ENCODE results near the gene NR1H4. TPM values are rescaled to one million over a fixed set of nuclear protein-coding genes. Genes with fewer than 3 reads are reported as not detected.
"Not testable (repeated sequence)": the region's sequence is repeated elsewhere in the genome, so short reads cannot be mapped to it uniquely, and the experiment has no call there.

NR1H4 gene
- not detected for total RNA-seq

GRCh38 chr12:100473716-100474150 is at the start of gene NR1H4:
TSS of gene NR1H4 (plus strand) at chr12:100473866. CDS start at chr12:100493324, 19,458 bp downstream.
- Mint-ChIP-seq H3K36me3 (no peaks in the 10 kb centered on the region), H3K9me3 (no peaks in the 10 kb centered on the region), H3K4me3 (no peak within 1 kb of the TSS), H3K27me3 (peaks cover 5% of the 10 kb centered on the region), H3K4me1 (ENCODE audit: low read depth) (no peaks in the 10 kb centered on the region), H3K27ac (no peak within 1 kb of the TSS)
- no peak for DNase-seq
- intact Hi-C loops (cut with micrococcal nuclease): no loop called here
- ChIA-PET CTCF (no interaction called here), POLR2A (no interaction called here)

GRCh38 chr12:100426145-100426544 is 47.5 kb upstream of the NR1H4 start:
- Mint-ChIP-seq H3K4me3 (no peak overlapping the region), H3K9me3 (peaks cover 5% of the 10 kb centered on the region), H3K27ac (no peak overlapping the region), H3K4me1 (ENCODE audit: low read depth) (no peaks in the 10 kb centered on the region), H3K27me3 (peaks cover 2% of the 10 kb centered on the region), H3K36me3 (no peaks in the 10 kb centered on the region)
- ChIA-PET CTCF (interaction anchor here (0.7 kb wide), 1 partner anchor 128 kb away, joined by 3 read pairs; no protein-coding TSS in a partner anchor), POLR2A (no interaction called here)
- intact Hi-C loops (cut with micrococcal nuclease): no loop called here
- DNase-seq: no peak

- peaks cover 5% of the 10 kb centered on the region for H3K9me3 Mint-ChIP-seq
- ChIA-PET CTCF (no interaction called here), POLR2A (no interaction called here)
- DNase-seq: no peak
- no peaks in the 10 kb centered on the region for H3K36me3 Mint-ChIP-seq
- H3K27ac Mint-ChIP-seq: no peak overlapping the region
- peaks cover 2% of the 10 kb centered on the region for H3K27me3 Mint-ChIP-seq
- intact Hi-C loops (cut with micrococcal nuclease): no loop called here
- H3K4me3 Mint-ChIP-seq: no peak overlapping the region
- no peaks in the 10 kb centered on the region for H3K4me1 Mint-ChIP-seq (ENCODE audit: low read depth)
These were observed 46.6 kb upstream of the NR1H4 start for GRCh38 chr12:100427078-100427477.

- H3K9me3 Mint-ChIP-seq; CTCF ChIA-PET; POLR2A ChIA-PET; DNase-seq; H3K4me3 Mint-ChIP-seq; H3K27ac Mint-ChIP-seq; intact Hi-C loops (cut with micrococcal nuclease); H3K4me1 Mint-ChIP-seq (ENCODE audit: low read depth); H3K36me3 Mint-ChIP-seq; H3K27me3 Mint-ChIP-seq: not testable (repeated sequence)
These were observed 43.4 kb upstream of the NR1H4 start for GRCh38 chr12:100430251-100430650.

GRCh38 chr12:100433701-100434100 is 40.0 kb upstream of the NR1H4 start:
- DNase-seq: no peak
- Mint-ChIP-seq H3K4me3 (no peak overlapping the region), H3K36me3 (no peaks in the 10 kb centered on the region), H3K9me3 (no peaks in the 10 kb centered on the region), H3K27me3 (no peaks in the 10 kb centered on the region), H3K27ac (no peak overlapping the region), H3K4me1 (ENCODE audit: low read depth) (no peaks in the 10 kb centered on the region)
- ChIA-PET CTCF (interaction anchor here (0.6 kb wide), 1 partner anchor 30 kb away, joined by 5 read pairs; no protein-coding TSS in a partner anchor), POLR2A (no interaction called here)
- intact Hi-C loops (cut with micrococcal nuclease): no loop called here

GRCh38 chr12:100434177-100434576 is 39.5 kb upstream of the NR1H4 start:
- no peaks in the 10 kb centered on the region for H3K4me1 Mint-ChIP-seq (ENCODE audit: low read depth)
- no peak overlapping the region for H3K27ac Mint-ChIP-seq
- ChIA-PET POLR2A (no interaction called here), CTCF (no interaction called here)
- intact Hi-C loops (cut with micrococcal nuclease): no loop called here
- no peak for DNase-seq
- H3K27me3 Mint-ChIP-seq: no peaks in the 10 kb centered on the region
- no peaks in the 10 kb centered on the region for H3K9me3 Mint-ChIP-seq
- H3K4me3 Mint-ChIP-seq: no peak overlapping the region
- H3K36me3 Mint-ChIP-seq: no peaks in the 10 kb centered on the region

GRCh38 chr12:100435957-100436356 is 37.7 kb upstream of the NR1H4 start:
- Mint-ChIP-seq H3K27ac (no peak overlapping the region), H3K27me3 (peaks cover 2% of the 10 kb centered on the region), H3K4me3 (no peak overlapping the region), H3K4me1 (ENCODE audit: low read depth) (no peaks in the 10 kb centered on the region), H3K36me3 (no peaks in the 10 kb centered on the region), H3K9me3 (no peaks in the 10 kb centered on the region)
- no peak for DNase-seq
- intact Hi-C loops (cut with micrococcal nuclease): no loop called here
- POLR2A ChIA-PET: interaction anchor here (0.6 kb wide), 1 partner anchor 86 kb away, joined by 3 read pairs; no protein-coding TSS in a partner anchor
- CTCF ChIA-PET: no interaction called here

- intact Hi-C loops (cut with micrococcal nuclease): no loop called here
- CTCF ChIA-PET: no interaction called here
- Mint-ChIP-seq H3K36me3 (no peaks in the 10 kb centered on the region), H3K27ac (no peak overlapping the region), H3K27me3 (peaks cover 2% of the 10 kb centered on the region), H3K9me3 (no peaks in the 10 kb centered on the region), H3K4me3 (no peak overlapping the region), H3K4me1 (ENCODE audit: low read depth) (no peaks in the 10 kb centered on the region)
- POLR2A ChIA-PET: interaction anchor here (0.5 kb wide), 1 partner anchor 39 kb away, joined by 6 read pairs; no protein-coding TSS in a partner anchor
- DNase-seq: no peak
These were observed 36.4 kb upstream of the NR1H4 start for GRCh38 chr12:100437038-100437841.

- Mint-ChIP-seq H3K27ac (no peak overlapping the region), H3K36me3 (no peaks in the 10 kb centered on the region), H3K4me1 (ENCODE audit: low read depth) (no peaks in the 10 kb centered on the region), H3K9me3 (no peaks in the 10 kb centered on the region), H3K27me3 (peaks cover 2% of the 10 kb centered on the region), H3K4me3 (no peak overlapping the region)
- CTCF ChIA-PET: no interaction called here
- DNase-seq: no peak
- intact Hi-C loops (cut with micrococcal nuclease): no loop called here
- POLR2A ChIA-PET: no interaction called here
These were observed 33.9 kb upstream of the NR1H4 start for GRCh38 chr12:100439797-100440196.

- ChIA-PET CTCF (no interaction called here), POLR2A (no interaction called here)
- Mint-ChIP-seq H3K4me3 (no peak overlapping the region), H3K36me3 (no peaks in the 10 kb centered on the region), H3K4me1 (ENCODE audit: low read depth) (no peaks in the 10 kb centered on the region), H3K27me3 (peaks cover 8% of the 10 kb centered on the region), H3K27ac (no peak overlapping the region), H3K9me3 (no peaks in the 10 kb centered on the region)
- intact Hi-C loops (cut with micrococcal nuclease): no loop called here
- DNase-seq: no peak
These were observed 31.3 kb upstream of the NR1H4 start for GRCh38 chr12:100442403-100442802.

GRCh38 chr12:100443434-100443833 is 30.2 kb upstream of the NR1H4 start:
- ChIA-PET CTCF (interaction anchor here (0.6 kb wide), 1 partner anchor 174 kb away, joined by 3 read pairs; no protein-coding TSS in a partner anchor), POLR2A (no interaction called here)
- Mint-ChIP-seq H3K9me3 (no peaks in the 10 kb centered on the region), H3K36me3 (no peaks in the 10 kb centered on the region), H3K27ac (no peak overlapping the region), H3K4me3 (no peak overlapping the region), H3K27me3 (peaks cover 8% of the 10 kb centered on the region), H3K4me1 (ENCODE audit: low read depth) (no peaks in the 10 kb centered on the region)
- intact Hi-C loops (cut with micrococcal nuclease): no loop called here
- no peak for DNase-seq

- ChIA-PET CTCF (no interaction called here), POLR2A (no interaction called here)
- no peak overlapping the region for H3K27ac Mint-ChIP-seq
- no peaks in the 10 kb centered on the region for H3K9me3 Mint-ChIP-seq
- peaks cover 8% of the 10 kb centered on the region for H3K27me3 Mint-ChIP-seq
- H3K36me3 Mint-ChIP-seq: no peaks in the 10 kb centered on the region
- DNase-seq: no peak
- no peaks in the 10 kb centered on the region for H3K4me1 Mint-ChIP-seq (ENCODE audit: low read depth)
- H3K4me3 Mint-ChIP-seq: no peak overlapping the region
- intact Hi-C loops (cut with micrococcal nuclease): no loop called here
These were observed 28.6 kb upstream of the NR1H4 start for GRCh38 chr12:100445081-100445481.

GRCh38 chr12:100447381-100447780 is 26.3 kb upstream of the NR1H4 start:
- no peaks in the 10 kb centered on the region for H3K4me1 Mint-ChIP-seq (ENCODE audit: low read depth)
- ChIA-PET POLR2A (no interaction called here), CTCF (interaction anchor here (0.6 kb wide), 1 partner anchor 17 kb away, joined by 4 read pairs; no protein-coding TSS in a partner anchor)
- no peak overlapping the region for H3K4me3 Mint-ChIP-seq
- intact Hi-C loops (cut with micrococcal nuclease): no loop called here
- no peaks in the 10 kb centered on the region for H3K36me3 Mint-ChIP-seq
- H3K27ac Mint-ChIP-seq: no peak overlapping the region
- no peaks in the 10 kb centered on the region for H3K9me3 Mint-ChIP-seq
- no peak for DNase-seq
- peaks cover 16% of the 10 kb centered on the region for H3K27me3 Mint-ChIP-seq
